Astrocyte of the spinal cord (primary cell): ENCODE measurements around the gene ICAM5.

Source experiments
- DNase-seq: peaks from one replicate; pipeline ENCODE4 v3.0.0; 2011; ENCODE audit warnings: low read depth, low spot score
- H3K4me3 ChIP-seq: 2 replicates; pipeline ENCODE4 v1.5.1; 2011; ENCODE audit warnings: low read depth, mild to moderate bottlenecking, low read length, moderate library complexity
- CTCF ChIP-seq: IDR thresholded peaks from 2 replicates; pipeline ENCODE4 v1.5.1; 2012; ENCODE audit warnings: low read depth, mild to moderate bottlenecking, low read length, inconsistent platforms
- in situ Hi-C: cut with HindIII; loops from 2 replicates; pipeline ENCODE4 v1.10.0; 2017; ENCODE audit warnings: low sequenced_read_pairs

Gene ICAM5

GRCh38 chr19:10338940-10339339 lies 49.2 kb downstream of the ICAM5 start:
- H3K4me3 ChIP-seq: no peak overlapping the region
- no peak for TF ChIP-seq CTCF
- no peak for DNase-seq
- in situ Hi-C loops: no loop called here

GRCh38 chr19:10339380-10339960 lies 49.7 kb downstream of the ICAM5 start, which contains the start of gene ICAM3:
Gene ICAM3 (minus strand): TSS chr19:10339624. CDS start chr19:10339614, 10 bp downstream.
- no peak for TF ChIP-seq CTCF
- no peak within 1 kb of the TSS for H3K4me3 ChIP-seq
- in situ Hi-C loops: no loop called here
- no peak for DNase-seq

GRCh38 chr19:10339977-10340376 lies 50.2 kb downstream of the ICAM5 start:
- in situ Hi-C loops: no loop called here
- no peak for TF ChIP-seq CTCF
- no peak for DNase-seq
- no peak overlapping the region for H3K4me3 ChIP-seq

- TF ChIP-seq CTCF: no peak
- DNase-seq: no peak
- in situ Hi-C loops: no loop called here
- no peak overlapping the region for H3K4me3 ChIP-seq
Observed at GRCh38 chr19:10343495-10343894, 53.7 kb downstream of the ICAM5 start.

GRCh38 chr19:10344780-10345179 lies 55.0 kb downstream of the ICAM5 start:
- in situ Hi-C loops: no loop called here
- no peak overlapping the region for H3K4me3 ChIP-seq
- DNase-seq: no peak
- no peak for TF ChIP-seq CTCF
